ENCODE results near the gene MAPK4.
A peak's percentile ranks its signal among the peaks of the same experiment; 100 is the strongest.
"Not testable (repeated sequence)": the region's sequence is repeated elsewhere in the genome, so short reads cannot be mapped to it uniquely, and the experiment has no call there.

The MAPK4 gene

GRCh38 chr18:50578030-50578429 lies 18.1 kb downstream of the MAPK4 start:
- peak in 1 of 2 experiments; percentile 4 for DNase-seq

DNA sequence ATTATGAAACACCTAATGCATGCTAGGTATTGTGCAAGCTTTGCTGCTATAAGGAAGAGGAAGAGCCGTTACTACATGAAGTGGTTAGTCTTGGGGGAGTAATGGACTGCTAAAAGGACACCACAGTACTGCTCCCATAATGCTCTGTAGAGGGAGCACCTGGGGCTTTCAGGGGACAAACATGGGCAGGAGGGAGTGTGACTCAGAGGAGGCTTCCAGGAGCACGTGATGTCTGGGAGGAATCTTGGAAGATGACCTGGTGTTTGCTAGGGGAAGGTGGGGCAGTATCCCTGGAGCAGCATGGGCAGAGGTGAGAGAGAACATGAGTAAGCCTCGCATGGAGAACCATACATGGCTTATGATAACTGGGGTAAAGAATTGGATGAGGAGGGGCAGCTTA lies 18.8 kb downstream of the MAPK4 start:
- DNase-seq, result no peak

- DNase-seq, result no peak
Observed at GRCh38 chr18:50579061-50579774, 19.3 kb downstream of the MAPK4 start.

DNA sequence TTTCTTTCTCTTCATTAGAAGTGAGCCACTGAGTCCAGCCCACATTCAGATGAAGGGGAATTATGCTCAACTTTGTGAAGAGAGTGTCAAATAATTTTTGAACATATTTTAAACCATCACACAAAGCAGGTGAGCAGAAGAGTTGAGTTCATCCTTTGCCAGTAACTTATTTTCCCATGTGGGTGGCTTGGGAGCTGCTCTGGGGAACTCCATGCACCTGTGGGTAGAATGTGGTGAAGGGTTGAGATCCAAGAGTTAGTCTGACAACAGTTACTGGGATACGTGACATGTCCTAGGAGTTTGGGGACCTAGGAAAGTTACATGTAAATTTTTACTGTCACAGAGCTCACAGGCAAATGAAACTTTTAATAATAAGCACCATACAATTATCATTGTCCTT lies 21.6 kb downstream of the MAPK4 start:
- DNase-seq, result no peak

DNA sequence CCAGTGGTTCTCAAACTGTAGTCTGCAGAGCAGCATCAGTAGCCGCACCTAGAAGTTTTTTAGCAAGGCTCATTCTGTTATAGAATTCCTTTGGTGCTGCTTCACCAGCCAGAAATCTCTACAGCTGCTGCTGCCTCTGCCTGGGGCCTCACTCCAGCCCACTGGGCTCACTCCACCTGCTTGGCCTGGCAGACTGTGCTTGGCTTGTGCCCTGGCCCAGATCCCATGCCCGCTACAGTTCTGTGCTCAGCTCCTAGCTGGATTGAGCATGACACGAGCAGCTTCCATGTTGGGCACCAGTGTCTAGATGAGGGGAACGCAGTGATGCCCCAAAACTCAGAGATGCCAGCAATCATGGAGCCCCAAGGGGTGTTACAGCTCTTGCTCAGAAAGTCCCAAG lies 22.6 kb downstream of the MAPK4 start:
- DNase-seq, result no peak

- DNase-seq, result no peak
Observed at GRCh38 chr18:50586710-50587109, 26.8 kb downstream of the MAPK4 start.

- DNase-seq, result no peak
Observed at GRCh38 chr18:50590593-50590992, 30.7 kb downstream of the MAPK4 start.

- DNase-seq, result no peak
Observed at GRCh38 chr18:50594012-50594411, 34.1 kb downstream of the MAPK4 start.

DNA sequence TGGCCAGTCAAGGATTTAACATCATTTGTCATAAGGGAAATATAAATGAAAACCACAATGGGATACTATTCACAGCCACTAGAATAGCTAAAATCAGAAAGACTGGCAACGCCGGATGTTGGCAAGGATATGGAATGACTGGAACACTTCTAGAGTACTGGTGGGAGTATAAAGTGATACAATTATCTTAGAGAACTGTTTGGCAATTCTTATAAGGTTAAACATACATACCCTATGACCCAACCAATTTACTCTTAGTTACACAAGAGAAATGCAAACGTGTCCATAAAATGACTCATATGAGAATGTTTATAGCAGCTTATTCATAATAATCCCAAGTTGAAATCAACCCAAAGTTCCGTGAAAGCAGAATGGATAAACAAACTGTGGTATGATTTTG lies 35.1 kb downstream of the MAPK4 start:
- no peak for DNase-seq

DNA sequence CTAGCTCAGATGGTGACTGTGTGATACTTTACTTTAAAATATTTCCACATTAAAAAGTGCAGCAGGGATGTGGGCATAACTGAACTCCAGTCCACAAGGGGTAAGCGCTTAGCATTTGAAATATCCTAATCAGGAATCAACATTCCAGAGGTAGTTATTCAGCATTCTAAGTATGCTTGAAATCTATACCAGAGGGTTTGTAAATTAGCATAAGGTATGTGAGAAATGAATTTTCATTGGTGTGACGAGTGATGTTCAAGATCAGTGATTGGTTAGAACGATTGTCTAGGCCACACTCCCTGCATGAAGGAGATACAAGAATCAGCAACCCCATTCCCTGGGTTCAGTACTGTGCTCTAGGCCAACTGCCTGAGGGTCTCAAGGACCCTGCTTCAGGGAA lies 42.6 kb downstream of the MAPK4 start:
- no peak for DNase-seq

DNA sequence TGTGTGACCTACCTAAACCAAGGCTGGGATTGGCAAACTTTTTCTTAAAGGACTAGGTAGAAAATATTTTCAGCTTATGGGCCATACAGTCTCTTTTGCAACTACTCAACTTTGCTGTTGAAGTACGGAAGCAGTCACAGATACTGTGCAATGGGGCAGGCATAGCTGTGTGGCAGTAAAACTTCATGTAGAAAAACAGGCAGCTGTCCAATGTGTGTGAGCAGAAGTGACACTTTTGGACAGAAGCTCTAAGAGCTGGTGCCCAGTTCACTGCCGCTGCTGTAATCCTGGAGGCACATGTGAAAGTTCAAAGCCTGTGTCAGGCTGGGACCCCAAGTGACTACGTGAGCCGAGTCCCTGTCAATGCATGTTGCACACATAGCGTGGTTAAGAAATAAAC lies 46.7 kb downstream of the MAPK4 start:
- DNase-seq, result no peak

DNA sequence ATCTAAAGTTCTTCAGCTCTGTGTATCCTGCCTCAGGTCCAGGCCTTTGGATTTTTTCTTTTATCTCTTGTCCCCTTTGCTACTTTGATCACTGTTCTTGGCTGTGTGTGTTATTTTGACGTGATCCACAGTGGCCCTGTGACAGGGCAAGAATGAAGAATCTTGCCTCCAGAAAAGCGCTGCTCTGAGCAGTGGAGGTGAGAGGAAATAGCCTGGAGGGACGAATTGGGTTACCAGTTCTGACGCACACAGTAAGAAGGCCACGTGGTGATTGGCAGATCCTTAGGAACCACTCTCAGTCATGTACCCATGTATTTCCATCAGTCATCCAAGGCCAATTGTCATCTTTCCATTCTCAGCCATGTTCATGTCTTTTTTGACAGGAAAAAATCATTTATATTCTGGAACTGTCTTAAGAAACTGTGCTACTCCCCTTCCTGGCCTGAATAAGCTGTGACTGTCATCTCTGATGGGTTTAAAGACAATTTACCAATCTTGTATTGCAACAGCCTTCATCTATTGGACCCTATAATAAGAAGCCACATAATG lies 47.6 kb downstream of the MAPK4 start:
- no peak for DNase-seq

DNA sequence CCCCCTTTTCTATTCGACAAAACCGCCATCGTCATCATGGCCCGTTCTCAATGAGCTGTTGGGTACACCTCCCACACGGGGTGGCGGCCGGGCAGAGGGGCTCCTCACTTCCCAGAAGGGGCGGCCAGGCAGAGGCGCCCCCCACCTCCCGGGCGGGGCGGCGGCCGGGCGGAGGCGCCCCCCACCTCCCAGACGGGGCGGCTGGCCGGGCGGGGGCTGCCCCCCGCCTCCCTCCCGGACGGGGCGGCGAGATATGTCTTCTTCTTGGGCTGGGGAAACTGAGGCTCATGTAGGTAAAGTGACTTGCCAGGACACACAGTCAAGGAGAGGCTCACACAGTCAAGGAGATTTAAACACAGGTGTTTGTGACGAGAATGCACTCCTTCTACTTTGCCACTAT lies 49.3 kb downstream of the MAPK4 start:
- DNase-seq, result not testable (repeated sequence)

DNA sequence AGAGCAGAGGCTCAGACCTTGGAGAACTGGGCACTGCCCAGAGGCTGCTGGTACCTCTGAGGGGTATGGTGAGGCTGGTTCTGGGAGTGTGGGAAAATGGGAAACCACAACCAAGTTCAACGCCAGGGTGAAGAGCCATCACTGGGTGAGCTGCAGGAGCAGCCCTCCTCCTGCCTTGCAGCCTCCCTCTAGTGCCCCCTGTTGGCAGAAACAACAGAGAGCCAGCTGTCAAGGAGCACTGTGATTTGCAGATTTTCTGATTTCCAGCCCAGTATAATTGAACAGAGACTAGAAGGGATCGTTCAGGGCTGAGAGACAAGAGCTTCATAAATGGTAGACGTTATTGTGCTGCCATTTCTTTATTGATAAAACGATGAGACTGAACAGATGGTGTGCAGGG lies 50.5 kb downstream of the MAPK4 start:
- DNase-seq, result no peak

DNA sequence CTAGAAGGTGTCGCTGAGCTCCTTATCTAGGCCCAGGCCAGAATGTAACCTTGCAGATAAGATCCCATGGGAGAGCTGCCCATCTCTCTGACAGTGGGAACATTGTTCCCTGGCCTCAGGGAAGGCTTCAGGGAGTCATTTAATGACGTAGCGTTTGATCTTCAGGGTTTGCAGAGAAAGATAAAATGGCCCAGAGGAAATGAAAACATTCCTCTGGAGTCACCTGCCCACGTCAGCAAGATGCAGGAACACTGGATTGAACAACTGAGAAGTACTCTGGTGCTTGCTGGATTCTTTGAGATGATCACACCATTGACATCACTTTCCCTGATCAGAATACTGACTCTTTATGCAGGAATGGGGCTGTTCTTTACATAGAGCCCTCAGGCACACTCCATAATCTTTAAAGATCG lies 51.6 kb downstream of the MAPK4 start:
- DNase-seq, result no peak

- DNase-seq, result no peak
Observed at GRCh38 chr18:50614838-50615237, 55.0 kb downstream of the MAPK4 start.

DNA sequence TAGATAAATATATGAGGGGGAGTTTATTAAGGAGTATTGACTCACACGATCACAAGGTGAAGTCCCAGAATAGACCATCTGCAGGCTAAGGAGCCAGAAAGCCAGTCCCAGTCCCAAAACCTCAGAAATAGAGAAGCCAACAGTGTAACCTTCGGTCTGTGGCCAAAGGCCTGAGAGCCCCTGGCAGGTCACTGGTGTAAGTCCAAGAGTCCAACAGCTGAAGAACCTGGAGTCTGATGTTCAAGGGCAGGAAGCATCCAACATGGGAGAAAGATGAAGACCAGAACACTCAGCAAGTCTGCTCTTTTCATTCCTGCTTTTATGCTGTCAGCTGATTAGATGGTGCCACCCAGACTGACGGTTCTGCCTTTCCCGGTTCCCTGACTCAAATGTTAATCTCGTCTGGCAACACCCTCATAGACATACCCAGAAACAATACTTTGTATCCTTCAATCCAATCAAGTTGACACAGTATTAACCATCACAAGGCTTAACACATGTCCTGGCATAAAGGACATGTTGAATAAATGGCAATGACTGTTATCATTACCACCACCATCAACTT lies 56.7 kb downstream of the MAPK4 start:
- DNase-seq, result no peak

DNA sequence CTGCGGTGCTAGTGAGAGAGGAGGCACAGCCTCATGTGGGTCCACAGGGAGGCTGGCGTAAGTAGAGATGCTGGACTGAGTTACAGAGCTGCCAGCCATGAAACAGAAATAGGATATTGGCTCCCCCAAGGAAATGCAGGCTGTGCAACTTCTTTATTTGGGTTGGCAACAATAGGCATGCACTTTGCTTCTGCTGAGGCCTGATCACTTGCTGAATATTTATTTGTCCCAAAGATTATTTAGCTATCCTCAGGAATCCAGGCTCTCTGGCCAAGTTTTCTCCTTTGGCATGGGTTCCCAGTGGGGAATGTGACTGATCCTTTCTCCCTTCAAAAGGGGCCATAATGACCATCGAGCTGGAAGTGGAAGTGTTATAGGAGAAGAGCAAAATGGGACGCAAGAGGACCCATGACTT lies 60.0 kb downstream of the MAPK4 start:
- no peak for DNase-seq

GRCh38 chr18:50620319-50620718 lies 60.4 kb downstream of the MAPK4 start:
- no peak for DNase-seq

DNA sequence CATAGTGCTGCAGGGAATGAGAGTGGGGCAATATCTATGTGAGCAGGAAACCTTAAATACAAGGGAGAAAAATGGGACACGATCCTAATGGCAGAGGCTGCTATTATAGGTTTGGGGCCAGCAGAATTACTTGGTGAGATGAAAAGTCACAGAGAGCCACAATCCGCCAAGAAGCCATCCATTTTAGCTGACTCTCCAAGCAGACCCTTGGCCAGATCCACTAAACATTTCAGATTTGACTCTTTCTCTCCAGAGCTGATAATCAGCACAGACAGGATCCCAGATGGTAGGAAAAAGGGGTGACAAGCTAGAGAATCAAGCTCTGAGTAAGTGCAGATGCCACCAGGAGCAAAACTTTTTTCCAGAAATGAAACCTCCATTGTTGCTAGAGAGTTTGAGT lies 61.5 kb downstream of the MAPK4 start:
- DNase-seq, result no peak

GRCh38 chr18:50622320-50622719 lies 62.4 kb downstream of the MAPK4 start:
- no peak for DNase-seq

DNA sequence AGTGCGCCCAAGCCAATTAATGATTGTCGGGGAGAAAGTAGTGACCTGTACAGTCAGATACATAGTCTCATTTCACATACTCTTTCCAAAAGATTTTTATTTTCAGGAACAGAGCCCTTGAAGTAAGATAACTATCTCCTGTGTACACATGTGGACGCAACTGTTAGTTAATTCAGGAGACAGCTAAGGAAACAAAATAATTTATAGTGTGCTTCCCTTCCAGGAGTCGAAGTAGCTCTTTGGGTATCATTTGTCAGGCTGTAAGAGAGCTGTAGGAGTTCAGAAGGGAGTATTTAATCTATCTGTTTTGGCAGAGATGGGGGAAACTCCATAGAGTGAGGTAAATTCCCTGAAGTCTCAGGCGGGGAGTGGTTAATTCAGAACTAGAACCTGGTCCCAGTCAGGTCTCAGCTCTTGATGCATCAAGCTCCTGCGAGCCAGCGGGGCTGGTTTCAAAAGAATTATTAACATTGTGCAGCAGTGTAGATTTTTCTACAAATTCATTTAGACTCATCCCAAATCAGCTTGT lies 63.0 kb downstream of the MAPK4 start:
- DNase-seq, result no peak

- DNase-seq, result no peak
Observed at GRCh38 chr18:50623694-50624352, 63.9 kb downstream of the MAPK4 start.

- no peak for DNase-seq
Observed at GRCh38 chr18:50624981-50625380, 65.1 kb downstream of the MAPK4 start.

Measured in Kasumi-1 (cell line).